ENCODE data around the gene EIF4A3.
A peak's percentile ranks its signal among the peaks of the same experiment; 100 is the strongest.

The EIF4A3 gene

DNA sequence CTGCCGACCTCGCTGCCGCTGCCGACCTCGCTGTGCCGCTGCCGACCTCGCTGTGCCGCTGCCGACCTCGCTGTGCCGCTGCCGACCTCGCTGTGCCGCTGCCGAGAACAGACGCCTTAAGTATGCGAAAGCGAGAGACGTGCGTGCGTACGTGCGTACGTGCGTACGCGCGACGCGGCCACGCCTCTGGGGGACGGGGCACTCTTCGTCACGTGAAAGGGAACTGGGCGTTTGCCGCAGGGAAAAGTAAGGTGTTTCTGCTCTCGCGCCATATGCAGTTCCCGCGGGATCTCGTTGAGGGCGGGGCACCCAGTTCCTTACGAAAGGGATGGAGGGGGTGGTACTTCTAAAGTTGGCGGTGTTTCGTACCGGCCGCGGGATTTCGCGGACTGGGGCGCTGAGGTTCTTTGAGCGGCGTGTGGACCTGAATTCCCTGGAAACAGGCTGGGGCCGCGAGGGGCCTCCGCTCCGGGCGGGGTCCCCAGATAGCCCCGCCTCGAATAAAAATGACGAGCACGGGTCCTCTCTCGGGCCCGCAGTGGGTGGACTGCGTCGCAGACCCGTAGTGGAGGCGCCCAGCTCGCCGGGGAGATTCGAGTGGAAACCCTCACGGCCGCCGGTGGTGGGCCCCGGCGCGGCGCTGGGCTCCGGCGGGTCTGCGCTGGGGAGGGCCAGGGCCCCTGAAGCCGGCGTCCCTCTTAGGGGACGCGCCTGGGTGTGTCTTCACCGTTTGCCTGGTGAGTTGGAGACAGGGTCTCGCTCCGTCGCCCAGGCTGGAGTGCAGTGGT is at the start of gene EIF4A3:
TSS of gene EIF4A3 (minus strand) at position 94 of the 788 bp plus-strand sequence. CDS start 167 bp downstream, outside the sequence.
- DNase-seq: peak; percentile 98 to 99 (median 99)

DNA sequence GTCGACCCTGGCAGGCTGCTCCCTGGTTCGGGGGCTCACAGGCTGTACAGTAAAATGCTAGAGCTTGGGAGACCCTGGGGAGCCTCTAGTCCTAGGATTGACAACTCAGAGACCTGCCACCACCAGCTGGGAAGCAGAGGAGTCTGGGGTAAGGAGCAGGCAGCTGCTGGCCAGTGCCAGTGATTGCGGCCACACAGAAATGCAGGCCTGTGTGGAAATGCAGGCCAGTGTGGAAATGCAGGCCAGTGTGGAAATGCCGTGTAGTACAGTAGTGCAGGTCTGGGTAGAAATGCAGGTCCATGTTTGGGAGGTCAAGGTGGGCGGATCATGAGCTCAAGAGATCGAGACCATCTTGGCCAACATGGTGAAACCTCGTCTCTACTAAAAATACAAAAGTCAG is 49.7 kb upstream of the EIF4A3 start:
- no peak for DNase-seq

DNA sequence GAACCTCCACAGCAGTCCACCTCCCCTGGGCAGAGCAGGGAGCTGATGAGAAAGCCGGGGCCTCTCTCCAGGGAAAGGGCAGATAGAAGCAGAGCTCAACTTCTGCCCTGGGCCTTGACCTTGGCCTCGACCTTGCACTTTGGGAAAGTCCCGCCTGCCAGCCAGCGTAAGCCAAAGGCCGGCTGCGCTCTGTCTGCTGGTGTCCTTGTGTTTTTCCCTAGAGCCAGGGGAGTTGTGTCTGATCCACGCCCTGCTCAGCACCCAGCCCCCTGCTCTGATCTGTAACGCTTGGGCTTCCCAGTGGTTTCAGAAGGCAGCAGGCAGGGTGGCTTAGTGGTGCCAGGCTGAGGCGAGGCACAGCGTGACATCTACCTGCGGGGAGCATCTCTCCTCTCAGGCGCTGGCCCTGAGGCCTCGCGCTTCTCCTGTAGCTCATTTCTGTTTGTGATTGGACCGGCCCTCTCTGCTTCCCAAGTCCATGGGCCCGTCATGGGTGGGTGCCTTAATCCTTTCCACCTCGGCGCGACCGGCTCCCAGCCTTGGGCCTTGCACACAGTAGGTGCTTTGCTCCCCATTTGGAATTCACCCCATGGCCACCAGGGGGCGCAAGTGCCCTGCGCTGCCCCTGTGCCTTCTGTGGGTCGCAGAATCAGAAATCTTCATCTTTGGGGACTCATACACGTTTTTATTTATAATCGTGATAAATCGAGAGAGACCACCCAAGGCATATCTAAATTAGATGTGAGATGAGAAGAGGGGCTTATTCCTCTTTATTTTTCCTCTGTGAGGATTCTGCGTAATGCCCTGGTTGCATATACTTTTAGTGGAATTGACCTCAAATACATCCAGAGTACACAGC is 49.0 kb upstream of the EIF4A3 start:
- DNase-seq: peak in 2 of 3 experiments; percentile 17 to 48

DNA sequence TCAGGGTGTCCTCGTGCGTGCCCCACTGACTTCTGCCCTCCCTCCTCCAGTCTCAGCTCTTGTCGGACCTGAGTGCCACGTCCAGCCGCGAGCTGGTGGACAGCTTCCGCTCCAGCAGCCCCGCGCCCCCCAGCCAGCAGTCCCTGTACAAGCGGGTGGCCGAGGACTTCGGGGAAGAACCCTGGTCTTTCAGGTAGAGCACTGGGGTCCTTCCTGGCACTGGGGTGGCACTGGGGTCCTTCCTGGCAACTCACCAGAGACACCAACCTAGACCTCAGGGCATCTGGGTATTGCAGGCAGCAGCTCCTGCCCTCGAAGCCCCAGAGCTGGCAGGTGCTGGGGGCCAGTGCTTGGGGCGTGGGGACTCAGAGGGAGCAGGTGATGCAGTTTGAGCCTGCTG is 48.2 kb upstream of the EIF4A3 start:
- peak in 1 of 3 experiments; percentile 54 for DNase-seq

DNA sequence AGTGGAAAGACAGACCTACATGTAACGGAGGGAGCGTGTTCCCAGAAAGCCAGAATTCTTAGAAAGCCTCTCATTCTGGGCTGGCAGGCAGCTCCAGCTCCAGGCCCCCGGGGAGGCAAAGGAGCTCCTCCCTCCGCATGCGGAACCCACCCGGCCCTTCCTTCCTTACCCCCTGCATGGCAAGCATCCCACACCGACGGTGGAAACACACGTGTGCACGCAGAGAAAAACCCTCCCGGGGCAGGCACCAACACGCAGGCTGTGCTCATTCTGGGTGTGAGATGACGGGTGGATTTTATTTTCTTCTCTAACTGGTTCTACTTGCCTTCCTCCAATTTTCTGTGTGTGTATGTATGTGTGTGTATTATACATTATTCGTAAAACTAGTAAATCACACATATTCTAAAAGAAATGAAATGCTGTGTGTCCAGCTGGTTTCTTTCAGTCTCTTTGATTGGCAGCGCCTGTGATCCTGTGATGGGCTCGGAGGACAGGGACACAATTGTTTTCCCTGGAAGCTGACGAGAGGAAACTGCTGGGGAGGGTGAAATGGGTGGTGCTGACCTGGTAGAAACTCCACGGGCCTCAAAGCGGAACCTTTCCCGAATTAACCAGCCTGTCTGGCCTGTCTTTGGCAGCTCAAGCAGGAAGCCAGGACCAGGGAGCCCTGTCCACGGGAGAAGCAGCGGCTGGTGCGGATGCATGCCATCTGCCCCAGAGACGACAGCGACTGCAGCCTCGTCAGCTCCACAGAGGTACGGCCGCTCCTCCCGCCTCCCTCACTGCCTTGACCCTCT is 45.1 kb upstream of the EIF4A3 start:
- no peak for DNase-seq

DNA sequence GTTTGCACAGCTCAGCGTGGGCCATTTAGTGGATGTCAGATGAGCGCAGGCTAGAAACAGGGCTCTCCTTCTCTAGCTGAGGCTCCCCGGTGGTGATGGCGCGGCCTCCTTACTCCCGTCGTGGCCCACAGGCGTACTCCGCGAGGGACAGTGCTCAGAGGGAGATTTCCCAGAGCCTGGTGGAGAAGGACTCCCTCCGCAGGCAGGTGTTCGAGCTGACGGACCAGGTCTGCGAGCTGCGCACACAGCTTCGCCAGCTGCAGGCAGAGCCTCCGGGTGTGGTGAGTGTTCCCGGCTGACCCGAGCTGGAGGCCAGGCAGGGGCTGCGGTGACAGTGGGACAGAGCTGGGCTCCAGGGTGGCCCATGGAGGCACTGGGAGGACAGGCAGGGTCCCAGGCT is 44.3 kb upstream of the EIF4A3 start:
- DNase-seq: no peak

DNA sequence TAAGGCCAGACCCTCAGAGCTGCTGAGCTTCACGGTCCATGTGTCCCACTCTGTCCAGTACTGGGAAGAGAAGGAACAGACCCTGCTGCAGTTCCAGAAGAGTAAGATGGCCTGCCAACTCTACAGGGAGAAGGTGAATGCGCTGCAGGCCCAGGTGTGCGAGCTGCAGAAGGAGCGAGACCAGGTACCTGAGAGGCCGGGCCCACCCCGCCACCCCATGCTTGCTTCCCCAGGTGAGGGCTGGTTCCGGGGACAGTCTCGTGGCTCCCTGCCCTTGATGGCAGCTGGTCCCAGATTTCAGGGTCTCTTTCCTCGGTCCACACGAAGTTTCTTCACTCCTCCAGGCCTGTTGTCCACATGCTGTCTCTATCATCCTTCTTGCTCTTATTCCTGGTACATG is 43.8 kb upstream of the EIF4A3 start:
- DNase-seq: no peak

DNA sequence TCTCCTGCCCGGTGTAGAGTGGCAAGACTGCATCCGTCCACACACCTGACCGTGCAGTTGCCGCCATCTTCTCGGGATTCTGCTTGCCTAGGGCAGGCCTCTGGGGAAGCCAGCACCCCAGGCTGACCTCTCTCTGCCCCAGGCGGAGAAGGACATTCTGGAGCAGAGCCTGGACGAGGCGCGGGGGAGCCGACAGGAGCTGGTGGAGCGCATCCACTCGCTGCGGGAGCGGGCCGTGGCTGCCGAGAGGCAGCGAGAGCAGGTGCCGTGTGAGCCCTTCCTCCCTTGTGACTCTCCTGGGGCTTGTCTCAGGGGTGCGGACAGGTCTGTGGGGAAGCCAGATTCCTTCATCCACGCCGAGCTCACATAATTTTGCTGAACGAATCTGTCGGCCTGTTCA is 42.7 kb upstream of the EIF4A3 start:
- no peak for DNase-seq

DNA sequence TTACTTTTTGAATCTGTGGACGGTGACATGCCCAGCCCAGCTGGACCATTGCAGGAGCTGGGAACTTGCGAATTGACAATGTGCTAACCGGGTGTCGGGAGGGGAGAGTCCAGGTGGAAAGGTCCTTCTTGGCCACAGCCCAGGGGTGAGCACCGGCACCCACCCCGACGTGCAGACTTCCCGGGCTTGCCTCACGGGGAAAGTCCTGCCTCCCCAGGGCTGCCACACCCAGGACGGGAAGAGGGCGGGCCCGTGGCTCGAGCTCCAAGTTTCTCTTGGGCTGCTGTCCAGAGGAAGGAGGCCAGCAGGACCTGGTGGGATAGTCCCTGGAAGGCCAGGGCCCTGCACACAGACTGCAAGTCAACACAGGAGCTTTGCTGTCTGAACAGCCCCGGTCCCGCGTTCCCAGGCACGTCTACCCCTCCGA is 40.6 kb upstream of the EIF4A3 start:
- DNase-seq: no peak

DNA sequence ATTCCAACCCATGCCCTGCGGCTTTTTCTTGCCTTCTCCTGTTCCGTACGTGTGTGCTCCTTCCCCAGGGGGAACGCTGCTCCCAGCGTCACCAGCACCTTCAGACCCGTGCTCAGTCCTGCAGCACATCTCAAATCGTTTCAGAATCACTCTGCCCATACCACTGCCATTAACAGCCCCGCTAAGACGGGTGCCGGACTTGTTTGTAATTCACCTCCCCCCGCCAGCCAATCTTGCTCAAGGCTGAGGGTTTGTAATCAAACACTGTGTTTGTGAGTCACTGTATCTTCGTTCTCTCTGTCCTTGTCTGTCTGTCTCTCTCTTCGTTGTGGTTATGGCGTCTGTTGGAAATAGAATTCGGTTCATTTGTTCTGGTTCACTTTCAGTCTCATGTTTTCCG is 40.2 kb upstream of the EIF4A3 start:
- no peak for DNase-seq

DNA sequence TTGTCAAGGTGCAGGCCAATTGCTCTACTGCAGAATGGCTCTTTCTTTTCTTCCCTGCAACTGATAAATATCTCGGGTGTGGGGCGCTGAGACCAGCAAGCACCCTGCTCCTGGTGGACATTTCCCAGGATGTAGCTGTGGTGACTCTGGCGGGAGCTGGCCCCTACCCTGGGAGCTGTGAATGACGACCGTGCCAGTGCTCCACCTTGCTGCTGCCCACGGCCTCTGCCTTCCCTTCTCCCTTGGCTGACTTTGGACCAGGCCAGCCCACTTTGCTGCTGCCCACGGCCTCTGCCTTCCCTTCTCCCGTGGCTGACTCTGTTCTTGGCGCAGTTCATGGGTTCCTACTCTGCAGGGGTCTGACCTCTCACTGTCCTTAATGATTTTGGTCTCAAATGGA is 39.0 kb upstream of the EIF4A3 start:
- no peak for DNase-seq

DNA sequence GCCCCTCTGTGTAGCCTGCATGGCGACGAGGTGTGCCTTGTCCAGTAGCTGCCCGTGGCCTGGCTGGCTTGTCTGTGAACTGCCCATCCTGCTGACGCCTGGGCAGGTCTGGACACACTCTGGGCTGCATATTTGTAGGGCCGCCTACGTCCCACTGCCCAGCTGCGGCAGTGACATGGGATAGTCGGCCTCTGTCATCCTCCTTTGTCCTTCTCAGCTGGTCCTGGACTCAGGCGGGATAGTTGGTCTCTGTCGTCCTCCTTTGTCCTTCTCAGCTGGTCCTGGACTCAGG is 37.4 kb upstream of the EIF4A3 start:
- no peak for DNase-seq

DNA sequence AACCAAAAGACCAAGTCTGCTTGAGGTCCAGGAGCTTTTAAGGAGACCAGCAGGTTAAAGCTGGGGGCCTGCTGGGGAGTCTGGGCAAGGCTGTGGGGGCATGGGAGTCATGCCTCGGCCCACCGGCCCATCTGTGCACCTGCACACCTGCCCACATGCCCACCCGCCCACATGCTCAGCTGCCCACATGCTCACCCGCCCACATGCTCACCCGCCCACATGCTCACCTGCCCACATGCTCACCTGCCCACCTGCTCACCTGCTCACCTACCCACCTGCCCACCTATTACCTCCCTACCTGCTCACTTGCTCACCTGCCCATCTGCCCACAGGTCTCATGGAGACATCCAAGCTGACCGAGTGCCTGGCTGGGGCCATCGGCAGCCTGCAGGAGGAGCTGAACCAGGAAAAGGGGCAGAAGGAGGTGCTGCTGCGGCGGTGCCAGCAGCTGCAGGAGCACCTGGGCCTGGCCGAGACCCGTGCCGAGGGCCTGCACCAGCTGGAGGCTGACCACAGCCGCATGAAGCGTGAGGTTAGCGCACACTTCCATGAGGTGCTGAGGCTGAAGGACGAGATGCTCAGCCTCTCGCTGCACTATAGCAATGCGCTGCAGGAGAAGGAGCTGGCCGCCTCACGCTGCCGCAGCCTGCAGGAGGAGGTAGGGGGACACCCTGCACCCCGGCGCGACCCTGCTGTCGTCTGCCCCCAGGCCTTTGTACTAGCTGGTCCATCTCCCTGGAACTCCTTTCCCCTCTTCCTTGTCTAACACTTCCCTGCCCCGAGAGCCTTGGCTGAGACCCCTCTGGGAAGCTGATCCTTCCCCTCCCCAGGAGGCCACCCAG is 36.9 kb upstream of the EIF4A3 start:
- DNase-seq: no peak

DNA sequence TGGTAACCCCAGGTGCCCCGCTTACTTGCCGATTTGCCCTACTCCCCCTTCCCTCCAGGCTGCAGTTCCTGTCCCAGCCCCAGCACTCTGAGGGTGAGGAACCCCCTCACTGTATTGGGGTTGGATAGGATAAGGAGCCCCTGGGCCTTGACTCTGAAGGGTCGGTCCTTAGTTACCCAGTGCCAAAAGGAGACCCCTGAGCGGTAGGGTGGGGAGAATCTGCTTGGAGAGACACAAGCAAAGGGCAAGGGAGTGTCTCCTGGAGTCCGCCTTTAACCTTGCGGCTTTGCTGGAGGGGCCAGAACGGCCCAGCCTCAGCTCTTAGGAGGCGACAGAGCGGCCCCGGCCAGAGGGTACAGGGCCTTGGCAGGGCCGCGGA is 35.9 kb upstream of the EIF4A3 start:
- no peak for DNase-seq

DNA sequence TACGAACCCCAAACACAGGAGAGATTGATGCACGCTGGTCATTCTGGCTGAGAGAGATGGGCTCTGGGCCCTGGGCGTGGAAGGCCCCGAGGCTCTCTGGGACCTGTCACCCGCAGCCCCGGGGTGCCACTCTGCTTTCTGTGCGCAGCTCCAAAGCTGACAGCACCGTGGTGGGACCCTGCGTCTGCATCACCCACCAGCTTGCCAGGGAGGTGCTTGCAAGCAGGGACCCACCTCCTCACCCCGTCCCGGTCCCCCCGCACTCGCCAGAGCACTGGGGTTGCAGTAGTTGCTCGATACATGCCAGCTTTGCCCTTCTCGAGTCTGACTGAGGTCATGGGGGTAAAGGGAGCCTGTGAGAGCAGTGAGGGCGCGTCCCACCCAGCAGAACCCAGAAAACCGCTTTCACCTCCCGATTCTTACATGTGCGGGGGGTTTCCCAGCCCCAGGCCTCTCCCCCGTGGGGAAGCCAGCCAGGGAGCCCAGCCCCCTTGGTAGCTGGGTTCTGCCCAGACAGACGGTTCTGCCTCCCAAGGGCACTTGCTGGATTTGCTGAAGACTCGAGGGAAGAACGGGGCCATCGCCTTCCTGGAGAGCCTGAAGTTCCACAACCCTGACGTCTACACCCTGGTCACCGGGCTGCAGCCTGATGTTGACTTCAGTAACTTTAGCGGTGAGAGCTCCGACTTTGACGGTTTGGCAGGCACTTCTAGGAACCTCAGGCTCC is 35.4 kb upstream of the EIF4A3 start:
- no peak for DNase-seq

DNA sequence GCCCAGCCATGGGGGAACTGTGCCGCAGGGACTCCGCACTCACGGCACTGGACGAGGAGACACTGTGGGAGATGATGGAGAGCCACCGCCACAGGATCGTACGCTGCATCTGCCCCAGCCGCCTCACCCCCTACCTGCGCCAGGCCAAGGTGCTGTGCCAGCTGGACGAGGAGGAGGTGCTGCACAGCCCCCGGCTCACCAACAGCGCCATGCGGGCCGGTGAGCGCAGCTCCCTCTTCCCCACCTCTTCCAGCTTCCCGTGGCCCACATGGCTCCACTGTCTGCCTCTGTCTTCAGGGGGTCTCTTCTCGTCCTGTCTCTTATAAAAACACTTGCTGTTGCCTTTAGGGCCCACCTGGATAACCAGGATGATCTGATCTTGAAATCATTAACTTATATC is 34.5 kb upstream of the EIF4A3 start:
- no peak for DNase-seq

DNA sequence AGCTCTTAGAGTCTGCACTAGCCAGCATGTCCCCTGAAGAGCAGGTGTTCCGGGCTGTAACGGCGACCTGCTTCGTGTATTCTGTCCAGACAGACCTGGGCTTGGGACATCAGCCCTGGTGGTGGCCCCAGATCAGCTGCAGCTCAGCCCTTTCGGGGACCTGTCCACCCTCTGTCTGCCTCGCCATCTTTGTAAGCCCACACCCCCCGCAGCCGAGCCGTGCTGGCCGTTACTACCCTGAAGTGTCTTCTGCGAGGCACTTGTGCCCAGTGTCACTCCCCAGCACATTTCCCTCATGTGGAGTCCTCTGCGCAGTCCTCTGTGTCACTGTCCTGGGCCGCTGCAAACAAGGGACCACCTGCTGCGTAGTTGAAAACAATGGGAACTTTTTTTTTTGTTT is 33.3 kb upstream of the EIF4A3 start:
- DNase-seq: peak in 1 of 3 experiments; percentile 6

DNA sequence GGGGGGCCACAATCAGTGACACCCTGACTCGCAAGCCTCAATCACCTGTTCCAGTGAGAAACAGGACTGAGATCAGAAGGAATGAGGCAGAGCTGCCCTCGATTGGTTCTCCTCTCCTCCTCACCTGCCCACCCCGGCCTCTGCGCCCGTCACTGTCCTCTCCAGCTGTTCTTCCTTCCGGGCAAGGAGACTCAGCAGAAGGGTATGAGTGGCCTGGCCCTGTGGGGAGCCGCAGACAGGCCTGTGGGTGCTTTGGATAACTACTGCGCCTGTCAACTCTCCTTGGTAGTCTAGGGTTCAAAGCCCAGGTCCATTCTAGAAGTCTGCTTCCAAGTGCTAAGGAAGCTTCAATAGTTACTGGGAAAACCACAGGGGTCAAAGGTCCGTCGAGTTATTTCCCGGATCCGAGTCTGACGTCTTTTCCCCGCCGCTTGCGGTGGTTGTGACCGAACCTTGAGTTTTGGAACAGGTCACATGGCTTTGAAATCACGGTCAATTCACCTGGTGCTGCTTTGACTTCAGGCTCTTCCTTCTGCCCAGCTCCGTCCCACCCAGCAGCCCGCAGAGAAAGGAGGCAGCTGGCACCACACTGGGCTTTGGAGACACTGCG is 31.2 kb upstream of the EIF4A3 start:
- DNase-seq: no peak

DNA sequence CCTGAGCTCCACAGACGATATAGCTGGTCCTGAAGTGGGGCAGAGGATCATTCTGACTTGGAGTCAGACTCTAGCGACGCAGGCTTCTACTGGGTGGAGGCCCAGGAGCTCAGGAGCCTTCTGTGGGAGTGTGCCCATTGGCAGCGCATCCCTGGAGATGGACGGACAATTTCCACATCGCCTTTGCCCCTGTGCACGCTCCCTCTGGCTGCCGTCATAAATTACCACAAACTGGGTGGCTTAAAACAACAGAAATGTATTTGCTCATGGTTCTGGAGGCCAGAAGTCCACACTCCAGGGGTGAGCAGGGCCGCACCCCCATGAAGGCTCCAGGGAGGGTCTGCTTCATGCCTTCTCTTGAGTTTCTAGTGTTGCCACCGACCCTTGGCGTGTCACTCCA is 29.8 kb upstream of the EIF4A3 start:
- DNase-seq: no peak

DNA sequence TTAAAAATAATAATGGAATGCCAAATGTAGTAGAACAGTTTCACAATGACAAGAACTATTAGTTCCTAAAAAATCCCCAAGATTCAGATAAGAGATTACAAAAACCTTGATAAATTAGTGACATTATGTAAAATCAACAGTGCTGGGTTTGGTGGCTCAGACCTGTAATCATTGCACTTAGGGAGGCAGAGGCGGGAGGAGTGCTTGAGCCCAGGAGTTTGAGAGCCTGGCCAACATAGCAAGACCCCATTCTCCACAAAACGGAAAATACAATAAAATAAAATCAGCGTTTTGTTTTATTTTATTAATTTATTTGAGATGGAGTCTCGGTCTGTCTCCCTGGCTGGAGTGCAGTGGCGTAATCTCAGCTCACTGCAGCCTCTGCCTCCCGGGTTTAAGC is 27.0 kb upstream of the EIF4A3 start:
- no peak for DNase-seq

DNA sequence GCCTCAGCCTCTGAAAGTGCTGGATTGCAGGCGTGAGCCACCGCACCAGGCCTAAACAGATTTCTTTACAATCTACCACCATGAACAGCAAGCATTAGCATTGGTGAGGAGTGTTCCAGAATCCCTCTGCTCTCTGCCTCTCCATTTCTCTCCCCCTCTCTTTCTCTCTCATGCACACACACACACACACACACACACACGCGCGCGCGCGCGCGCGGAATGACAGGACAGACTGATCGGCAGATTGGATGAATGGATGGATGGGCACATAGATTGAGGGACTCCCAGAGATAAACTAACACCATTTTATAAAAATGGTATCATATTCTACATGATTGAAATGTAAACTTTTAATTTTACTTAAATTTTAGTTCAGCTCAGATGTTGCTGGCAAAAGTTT is 26.2 kb upstream of the EIF4A3 start:
- DNase-seq: no peak

DNA sequence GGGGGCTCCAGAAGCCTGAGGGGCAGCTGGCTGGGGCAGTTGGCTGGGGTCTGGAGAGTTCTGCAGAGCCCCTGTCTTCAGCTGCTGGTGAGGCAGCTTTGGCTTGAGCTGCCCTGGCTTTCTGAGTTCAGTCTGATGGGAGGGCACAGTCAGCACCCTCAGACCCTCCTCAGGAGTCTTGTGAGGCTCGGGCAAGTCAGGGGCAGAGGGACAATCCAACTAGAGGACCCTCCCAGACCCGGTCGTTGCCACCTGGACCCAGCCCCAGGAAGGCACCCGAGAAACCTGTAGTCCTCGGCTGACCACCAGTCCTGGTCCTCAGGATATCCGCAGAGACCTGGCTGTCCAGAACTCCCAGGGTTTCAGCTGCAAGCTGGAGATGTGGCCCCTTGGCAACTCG is 24.8 kb upstream of the EIF4A3 start:
- DNase-seq: no peak

Data from NCI-H1417 (cell line).